Activated CD4-positive, alpha-beta T cell treated with anti-CD3 and anti-CD28 coated beads for 48 hours (primary cell): Measurements from ENCODE around the gene CIB4.

Experiments
- DNase-seq: peaks from one replicate; pipeline ENCODE4 v3.0.0-alpha.2; 2020

CIB4 gene

GRCh38 chr2:26619521-26619951, 21.6 kb downstream of the CIB4 start:
- DNase-seq: no peak

- DNase-seq: no peak
These were observed 22.1 kb downstream of the CIB4 start for GRCh38 chr2:26619096-26619495.

GRCh38 chr2:26618611-26619010, 22.6 kb downstream of the CIB4 start:
- no peak for DNase-seq

GRCh38 chr2:26617588-26618083, 23.5 kb downstream of the CIB4 start:
- no peak for DNase-seq

- DNase-seq: no peak
These were observed 24.2 kb downstream of the CIB4 start for GRCh38 chr2:26616706-26617587.

- no peak for DNase-seq
These were observed 25.1 kb downstream of the CIB4 start for GRCh38 chr2:26615860-26616705.

GRCh38 chr2:26615336-26615859, 25.8 kb downstream of the CIB4 start:
- no peak for DNase-seq

- no peak for DNase-seq
These were observed 26.7 kb downstream of the CIB4 start for GRCh38 chr2:26614216-26615138.

GRCh38 chr2:26613241-26614215, 27.6 kb downstream of the CIB4 start:
- no peak for DNase-seq

GRCh38 chr2:26612522-26613240, 28.5 kb downstream of the CIB4 start:
- DNase-seq: no peak

GRCh38 chr2:26612034-26612433, 29.1 kb downstream of the CIB4 start:
- DNase-seq: no peak

- no peak for DNase-seq
These were observed 30.4 kb downstream of the CIB4 start for GRCh38 chr2:26610504-26611335.

GRCh38 chr2:26609839-26610277, 31.3 kb downstream of the CIB4 start:
- DNase-seq: peak; percentile 16

GRCh38 chr2:26609205-26609631, 31.9 kb downstream of the CIB4 start:
- no peak for DNase-seq

GRCh38 chr2:26608557-26608956, 32.6 kb downstream of the CIB4 start:
- DNase-seq: no peak

- no peak for DNase-seq
These were observed 33.5 kb downstream of the CIB4 start for GRCh38 chr2:26607698-26608097.

GRCh38 chr2:26606847-26607190, 34.3 kb downstream of the CIB4 start:
- DNase-seq: no peak

- no peak for DNase-seq
These were observed 34.9 kb downstream of the CIB4 start for GRCh38 chr2:26605999-26606846.
